ENCODE measurements around the gene FAM180A.
A peak's percentile ranks its signal among the peaks of the same experiment; 100 is the strongest.
"Not testable (repeated sequence)": the region's sequence is repeated elsewhere in the genome, so short reads cannot be mapped to it uniquely, and the experiment has no call there.

FAM180A gene

GRCh38 chr7:135704698-135705097 lies 43.9 kb downstream of the FAM180A start:
- Histone ChIP-seq H3K4me1 (ENCODE audit: control insufficient read depth, insufficient read depth, low read length, poor library complexity, severe bottlenecking) (no peaks in the 10 kb centered on the region), H3K36me3 (ENCODE audit: control insufficient read depth, insufficient read depth, low read length) (no peaks in the 10 kb centered on the region), H3K27ac (ENCODE audit: low read depth, low read length, severe bottlenecking) (no peak overlapping the region), H3K4me3 (ENCODE audit: extremely low read depth, insufficient read depth, low read length, poor library complexity, severe bottlenecking) (no peak overlapping the region), H3K9me3 (ENCODE audit: control insufficient read depth, low read length) (no peaks in the 10 kb centered on the region)
- WGBS, 2 experiments (ENCODE audit: insufficient coverage in 2 of 2), result 78 to 81% methylated on average over 5 of the region's 5 CpGs

GRCh38 chr7:135704074-135704473 lies 44.5 kb downstream of the FAM180A start:
- WGBS, 2 experiments (ENCODE audit: insufficient coverage in 2 of 2), result 67 to 71% methylated on average over 2 of the region's 2 CpGs
- no peak overlapping the region for H3K27ac ChIP-seq (ENCODE audit: low read depth, low read length, severe bottlenecking)
- H3K4me3 ChIP-seq (ENCODE audit: extremely low read depth, insufficient read depth, low read length, poor library complexity, severe bottlenecking), result no peak overlapping the region
- no peaks in the 10 kb centered on the region for H3K4me1 ChIP-seq (ENCODE audit: control insufficient read depth, insufficient read depth, low read length, poor library complexity, severe bottlenecking)
- H3K36me3 ChIP-seq (ENCODE audit: control insufficient read depth, insufficient read depth, low read length), result no peaks in the 10 kb centered on the region
- H3K9me3 ChIP-seq (ENCODE audit: control insufficient read depth, low read length), result no peaks in the 10 kb centered on the region

DNA sequence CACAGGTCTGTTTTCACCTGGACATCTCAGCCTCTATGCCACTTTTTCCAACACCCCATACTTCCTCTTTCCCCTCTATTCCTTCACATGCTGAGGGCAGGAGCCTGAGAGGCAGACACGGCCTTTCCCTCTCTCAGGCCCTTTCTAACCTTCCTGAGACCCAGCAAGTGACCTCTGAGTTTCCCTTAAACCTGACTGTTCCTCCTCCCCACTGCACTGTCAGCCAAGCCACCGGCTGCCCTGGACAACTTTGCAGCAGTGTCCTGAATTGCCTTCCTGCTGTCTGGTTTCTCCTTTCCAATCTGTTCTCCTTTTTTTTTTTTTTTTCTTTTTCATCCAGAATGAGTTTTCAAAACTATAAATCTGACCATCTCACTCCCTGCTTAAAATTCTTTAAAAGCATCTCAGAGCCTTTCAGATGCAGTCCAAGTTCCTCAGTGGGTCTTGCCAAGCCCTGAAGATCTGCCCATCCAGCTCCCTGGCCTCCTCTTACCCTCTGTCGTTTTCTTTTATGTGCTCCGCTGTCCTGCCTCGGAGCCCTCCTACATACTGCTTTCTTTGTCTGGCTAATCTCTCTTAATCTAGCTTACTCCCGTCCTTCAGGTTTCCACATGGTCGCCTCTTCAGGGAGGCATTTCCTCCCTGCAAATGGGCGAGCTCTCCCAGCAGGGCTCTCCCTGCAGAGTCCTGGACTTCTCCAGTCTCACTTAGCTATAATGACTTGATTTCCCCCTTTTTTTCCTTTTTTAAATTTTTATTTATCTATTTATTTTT lies 51.1 kb downstream of the FAM180A start:
- H3K27ac ChIP-seq (ENCODE audit: low read depth, low read length, severe bottlenecking), result peak overlapping the region; percentile 13
- peaks cover 13% of the 10 kb centered on the region for H3K4me1 ChIP-seq (ENCODE audit: control insufficient read depth, insufficient read depth, low read length, poor library complexity, severe bottlenecking)
- H3K36me3 ChIP-seq (ENCODE audit: control insufficient read depth, insufficient read depth, low read length), result peaks cover 5% of the 10 kb centered on the region
- 65 to 89% methylated on average over 7 to 8 of the region's 8 CpGs for WGBS, 2 experiments (ENCODE audit: insufficient coverage in 2 of 2)
- H3K4me3 ChIP-seq (ENCODE audit: extremely low read depth, insufficient read depth, low read length, poor library complexity, severe bottlenecking), result no peak overlapping the region
- H3K9me3 ChIP-seq (ENCODE audit: control insufficient read depth, low read length), result no peaks in the 10 kb centered on the region

GRCh38 chr7:135693558-135693957 lies 55.1 kb downstream of the FAM180A start:
- no peak overlapping the region for H3K27ac ChIP-seq (ENCODE audit: low read depth, low read length, severe bottlenecking)
- H3K4me1 ChIP-seq (ENCODE audit: control insufficient read depth, insufficient read depth, low read length, poor library complexity, severe bottlenecking), result peaks cover 23% of the 10 kb centered on the region
- H3K9me3 ChIP-seq (ENCODE audit: control insufficient read depth, low read length), result no peaks in the 10 kb centered on the region
- H3K36me3 ChIP-seq (ENCODE audit: control insufficient read depth, insufficient read depth, low read length), result peaks cover 25% of the 10 kb centered on the region
- WGBS, 2 experiments (ENCODE audit: insufficient coverage in 2 of 2), result 100% methylated on average over 2 of the region's 4 CpGs; no CpG with 5 or more reads in 1 of the 2 experiments
- no peak overlapping the region for H3K4me3 ChIP-seq (ENCODE audit: extremely low read depth, insufficient read depth, low read length, poor library complexity, severe bottlenecking)

GRCh38 chr7:135692606-135693005 lies 56.0 kb downstream of the FAM180A start:
- peaks cover 28% of the 10 kb centered on the region for H3K36me3 ChIP-seq (ENCODE audit: control insufficient read depth, insufficient read depth, low read length)
- H3K27ac ChIP-seq (ENCODE audit: low read depth, low read length, severe bottlenecking), result peak overlapping the region; percentile 26
- H3K4me1 ChIP-seq (ENCODE audit: control insufficient read depth, insufficient read depth, low read length, poor library complexity, severe bottlenecking), result peaks cover 21% of the 10 kb centered on the region
- WGBS, 2 experiments (ENCODE audit: insufficient coverage in 2 of 2), result 87 to 94% methylated on average over 3 of the region's 7 CpGs
- H3K9me3 ChIP-seq (ENCODE audit: control insufficient read depth, low read length); H3K4me3 ChIP-seq (ENCODE audit: extremely low read depth, insufficient read depth, low read length, poor library complexity, severe bottlenecking): not testable (repeated sequence)

- Histone ChIP-seq H3K36me3 (ENCODE audit: control insufficient read depth, insufficient read depth, low read length) (peaks cover 32% of the 10 kb centered on the region), H3K4me3 (ENCODE audit: extremely low read depth, insufficient read depth, low read length, poor library complexity, severe bottlenecking) (no peak overlapping the region), H3K9me3 (ENCODE audit: control insufficient read depth, low read length) (no peaks in the 10 kb centered on the region), H3K27ac (ENCODE audit: low read depth, low read length, severe bottlenecking) (peak overlapping the region; percentile 26), H3K4me1 (ENCODE audit: control insufficient read depth, insufficient read depth, low read length, poor library complexity, severe bottlenecking) (peaks cover 16% of the 10 kb centered on the region)
- WGBS, 2 experiments (ENCODE audit: insufficient coverage in 2 of 2), result 94 to 100% methylated on average over 2 to 3 of the region's 3 CpGs
These were observed 56.6 kb downstream of the FAM180A start for GRCh38 chr7:135692055-135692454.

DNA sequence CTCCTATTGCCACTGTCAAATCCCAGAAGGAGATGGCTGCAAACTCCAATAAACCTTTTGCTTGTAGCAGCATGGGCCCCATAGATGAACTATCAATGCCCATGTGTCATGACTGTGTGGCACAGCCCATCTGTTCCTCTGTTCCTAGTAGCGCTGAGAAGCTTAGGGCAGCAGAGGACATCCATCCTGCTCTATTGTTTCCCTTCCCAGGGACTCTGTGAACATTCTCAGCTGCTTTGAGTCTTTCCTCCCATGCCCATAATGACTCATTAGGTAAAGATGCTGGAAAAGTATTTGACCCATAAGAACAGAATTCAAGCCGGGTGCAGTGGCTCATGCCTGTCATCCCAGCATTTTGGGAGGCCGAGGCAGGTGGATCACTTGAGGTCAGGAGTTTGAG lies 58.0 kb downstream of the FAM180A start:
- H3K9me3 ChIP-seq (ENCODE audit: control insufficient read depth, low read length), result no peaks in the 10 kb centered on the region
- H3K27ac ChIP-seq (ENCODE audit: low read depth, low read length, severe bottlenecking), result no peak overlapping the region
- peaks cover 36% of the 10 kb centered on the region for H3K36me3 ChIP-seq (ENCODE audit: control insufficient read depth, insufficient read depth, low read length)
- 96 to 97% methylated on average over 3 of the region's 3 CpGs for WGBS, 2 experiments (ENCODE audit: insufficient coverage in 2 of 2)
- H3K4me1 ChIP-seq (ENCODE audit: control insufficient read depth, insufficient read depth, low read length, poor library complexity, severe bottlenecking), result peaks cover 12% of the 10 kb centered on the region
- no peak overlapping the region for H3K4me3 ChIP-seq (ENCODE audit: extremely low read depth, insufficient read depth, low read length, poor library complexity, severe bottlenecking)

GRCh38 chr7:135687466-135687865 lies 61.1 kb downstream of the FAM180A start:
- Histone ChIP-seq H3K4me1 (ENCODE audit: control insufficient read depth, insufficient read depth, low read length, poor library complexity, severe bottlenecking) (peaks cover 42% of the 10 kb centered on the region), H3K36me3 (ENCODE audit: control insufficient read depth, insufficient read depth, low read length) (peaks cover 35% of the 10 kb centered on the region), H3K27ac (ENCODE audit: low read depth, low read length, severe bottlenecking) (no peak overlapping the region), H3K9me3 (ENCODE audit: control insufficient read depth, low read length) (no peaks in the 10 kb centered on the region), H3K4me3 (ENCODE audit: extremely low read depth, insufficient read depth, low read length, poor library complexity, severe bottlenecking) (no peak overlapping the region)
- WGBS, 2 experiments (ENCODE audit: insufficient coverage in 2 of 2), result no CpG with 5 or more reads among the region's 1 CpG

- WGBS, 2 experiments (ENCODE audit: insufficient coverage in 2 of 2), result 84 to 85% methylated on average over 5 to 7 of the region's 9 CpGs
- H3K9me3 ChIP-seq (ENCODE audit: control insufficient read depth, low read length), result no peaks in the 10 kb centered on the region
- peaks cover 32% of the 10 kb centered on the region for H3K36me3 ChIP-seq (ENCODE audit: control insufficient read depth, insufficient read depth, low read length)
- H3K27ac ChIP-seq (ENCODE audit: low read depth, low read length, severe bottlenecking), result no peak overlapping the region
- no peak overlapping the region for H3K4me3 ChIP-seq (ENCODE audit: extremely low read depth, insufficient read depth, low read length, poor library complexity, severe bottlenecking)
- H3K4me1 ChIP-seq (ENCODE audit: control insufficient read depth, insufficient read depth, low read length, poor library complexity, severe bottlenecking), result peaks cover 36% of the 10 kb centered on the region
These were observed 63.1 kb downstream of the FAM180A start for GRCh38 chr7:135685306-135686084.

DNA sequence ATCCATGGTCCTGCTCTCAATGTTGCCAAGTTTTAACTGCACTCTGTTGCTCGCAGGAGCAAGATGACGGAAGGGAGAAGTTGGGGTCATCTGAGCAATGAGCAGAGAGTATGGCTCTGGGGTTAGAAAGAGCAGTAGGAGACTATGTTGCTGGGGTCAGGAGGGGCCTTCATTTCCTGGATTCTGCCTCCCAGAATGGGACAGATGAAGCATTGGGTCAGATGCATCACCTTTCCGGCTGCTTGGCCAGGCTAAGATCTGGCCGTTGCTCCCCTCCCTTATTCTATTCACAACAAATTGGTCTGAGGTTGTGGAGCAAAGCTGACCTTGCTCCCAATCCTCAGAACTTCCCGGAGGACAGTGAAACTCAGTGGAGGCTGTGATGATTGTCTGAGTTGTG lies 63.9 kb downstream of the FAM180A start:
- Histone ChIP-seq H3K9me3 (ENCODE audit: control insufficient read depth, low read length) (no peaks in the 10 kb centered on the region), H3K36me3 (ENCODE audit: control insufficient read depth, insufficient read depth, low read length) (peaks cover 34% of the 10 kb centered on the region), H3K4me3 (ENCODE audit: extremely low read depth, insufficient read depth, low read length, poor library complexity, severe bottlenecking) (no peak overlapping the region), H3K27ac (ENCODE audit: low read depth, low read length, severe bottlenecking) (peak overlapping the region; percentile 53), H3K4me1 (ENCODE audit: control insufficient read depth, insufficient read depth, low read length, poor library complexity, severe bottlenecking) (peaks cover 32% of the 10 kb centered on the region)
- WGBS, 2 experiments (ENCODE audit: insufficient coverage in 2 of 2), result 90 to 96% methylated on average over 2 to 4 of the region's 5 CpGs

GRCh38 chr7:135684136-135684535 lies 64.5 kb downstream of the FAM180A start:
- H3K4me1 ChIP-seq (ENCODE audit: control insufficient read depth, insufficient read depth, low read length, poor library complexity, severe bottlenecking), result peaks cover 32% of the 10 kb centered on the region
- 55 to 75% methylated on average over 2 to 3 of the region's 3 CpGs for WGBS, 2 experiments (ENCODE audit: insufficient coverage in 2 of 2)
- no peaks in the 10 kb centered on the region for H3K9me3 ChIP-seq (ENCODE audit: control insufficient read depth, low read length)
- H3K36me3 ChIP-seq (ENCODE audit: control insufficient read depth, insufficient read depth, low read length), result peaks cover 35% of the 10 kb centered on the region
- no peak overlapping the region for H3K4me3 ChIP-seq (ENCODE audit: extremely low read depth, insufficient read depth, low read length, poor library complexity, severe bottlenecking)
- peak overlapping the region; percentile 59 for H3K27ac ChIP-seq (ENCODE audit: low read depth, low read length, severe bottlenecking)

All from mesodermal cell (in vitro differentiated cells).